PFSK-1 (cell line): Measurements from ENCODE around the gene WFIKKN1.

Source experiments
- FOXP2 ChIP-seq: optimal IDR thresholded peaks from 2 replicates; pipeline ENCODE3; 2011; ENCODE audit warnings: borderline replicate concordance, control low read depth, inconsistent platforms; ENCODE audit not compliant: insufficient read depth; ENCODE audit errors: extremely low read length, extremely low read depth
- POLR2AphosphoS5 ChIP-seq: IDR thresholded peaks from 2 replicates; pipeline ENCODE4 v1.6.1; 2012; ENCODE audit warnings: low read depth, mild to moderate bottlenecking, control low read depth, low read length, moderate library complexity
- SIN3A ChIP-seq: IDR thresholded peaks from 2 replicates; pipeline ENCODE4 v1.6.1; 2012; ENCODE audit warnings: mild to moderate bottlenecking, low read length, moderate library complexity, borderline replicate concordance; ENCODE audit not compliant: insufficient read depth
- TAF1 ChIP-seq: IDR thresholded peaks from 2 replicates; pipeline ENCODE4 v1.6.1; 2012; ENCODE audit warnings: low read length, control low read depth, borderline replicate concordance; ENCODE audit not compliant: insufficient read depth
- TF ChIP-seq, protein P1 (sequence below), 2 experiments: IDR thresholded peaks; 2 replicates each; pipeline versions ENCODE4 v1.6.1 to v1.8.0; 2011 to 2012; ENCODE audit warnings: low read depth in 2 of 2, low read length in 2 of 2, control low read depth in 1 of 2, inconsistent platforms in 1 of 2, mild to moderate bottlenecking in 1 of 2, moderate library complexity in 1 of 2; ENCODE audit not compliant: insufficient read depth in 1 of 2

Gene WFIKKN1

DNA sequence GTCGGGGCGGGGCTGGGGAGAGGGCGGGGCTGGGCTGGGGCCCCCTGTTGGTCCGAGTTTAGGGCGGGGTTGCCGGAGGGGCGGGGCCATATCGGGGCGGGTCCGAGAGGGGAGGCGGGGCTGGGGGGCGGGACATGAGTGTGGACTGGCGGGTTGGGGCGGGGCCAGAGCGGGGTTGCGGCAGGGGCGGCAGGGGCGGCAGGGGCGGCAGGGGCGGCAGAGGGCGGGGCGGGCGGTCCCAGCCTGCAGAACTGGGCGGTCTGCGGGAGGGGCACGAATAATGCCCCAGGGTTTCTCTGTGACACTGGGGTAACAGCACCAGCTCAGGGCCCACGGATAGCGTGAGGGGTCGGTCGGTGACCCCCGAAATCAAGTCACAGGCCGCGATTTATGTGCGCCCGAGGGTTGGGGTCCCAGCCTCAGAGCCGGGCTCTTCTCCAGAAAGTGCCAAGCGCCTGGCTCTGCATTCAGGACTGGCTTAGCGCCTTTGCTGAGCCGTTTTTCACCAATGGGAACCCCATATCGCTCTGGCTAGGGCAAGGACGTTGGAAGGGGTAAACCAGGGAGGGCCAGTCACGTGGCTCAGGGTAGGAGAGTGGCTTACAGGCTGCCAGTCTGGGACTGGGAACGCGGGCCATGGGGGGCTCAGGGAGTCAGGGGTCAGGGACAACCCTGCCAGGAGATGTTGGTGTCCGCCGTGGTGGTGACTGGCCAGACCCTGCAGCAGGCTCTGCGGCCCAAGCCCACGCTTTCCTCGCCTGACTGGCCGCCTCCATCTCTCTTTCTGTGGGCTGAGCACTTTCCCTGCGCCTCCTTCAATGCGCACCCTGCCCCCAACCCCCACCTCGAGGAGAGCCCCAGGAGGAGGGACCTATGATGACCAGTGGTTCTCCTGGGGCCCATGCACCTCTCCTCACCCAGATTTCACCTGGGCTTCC, 6.6 kb downstream of the WFIKKN1 start:
- TF ChIP-seq POLR2AphosphoS5 (no peak), TAF1 (no peak), SIN3A (no peak), FOXP2 (no peak)
- TF ChIP-seq, protein P1, sequence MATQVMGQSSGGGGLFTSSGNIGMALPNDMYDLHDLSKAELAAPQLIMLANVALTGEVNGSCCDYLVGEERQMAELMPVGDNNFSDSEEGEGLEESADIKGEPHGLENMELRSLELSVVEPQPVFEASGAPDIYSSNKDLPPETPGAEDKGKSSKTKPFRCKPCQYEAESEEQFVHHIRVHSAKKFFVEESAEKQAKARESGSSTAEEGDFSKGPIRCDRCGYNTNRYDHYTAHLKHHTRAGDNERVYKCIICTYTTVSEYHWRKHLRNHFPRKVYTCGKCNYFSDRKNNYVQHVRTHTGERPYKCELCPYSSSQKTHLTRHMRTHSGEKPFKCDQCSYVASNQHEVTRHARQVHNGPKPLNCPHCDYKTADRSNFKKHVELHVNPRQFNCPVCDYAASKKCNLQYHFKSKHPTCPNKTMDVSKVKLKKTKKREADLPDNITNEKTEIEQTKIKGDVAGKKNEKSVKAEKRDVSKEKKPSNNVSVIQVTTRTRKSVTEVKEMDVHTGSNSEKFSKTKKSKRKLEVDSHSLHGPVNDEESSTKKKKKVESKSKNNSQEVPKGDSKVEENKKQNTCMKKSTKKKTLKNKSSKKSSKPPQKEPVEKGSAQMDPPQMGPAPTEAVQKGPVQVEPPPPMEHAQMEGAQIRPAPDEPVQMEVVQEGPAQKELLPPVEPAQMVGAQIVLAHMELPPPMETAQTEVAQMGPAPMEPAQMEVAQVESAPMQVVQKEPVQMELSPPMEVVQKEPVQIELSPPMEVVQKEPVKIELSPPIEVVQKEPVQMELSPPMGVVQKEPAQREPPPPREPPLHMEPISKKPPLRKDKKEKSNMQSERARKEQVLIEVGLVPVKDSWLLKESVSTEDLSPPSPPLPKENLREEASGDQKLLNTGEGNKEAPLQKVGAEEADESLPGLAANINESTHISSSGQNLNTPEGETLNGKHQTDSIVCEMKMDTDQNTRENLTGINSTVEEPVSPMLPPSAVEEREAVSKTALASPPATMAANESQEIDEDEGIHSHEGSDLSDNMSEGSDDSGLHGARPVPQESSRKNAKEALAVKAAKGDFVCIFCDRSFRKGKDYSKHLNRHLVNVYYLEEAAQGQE (IDR thresholded peaks at IDR 0.05; ENCODE audit: insufficient read depth in 1 of 2, low read depth in 2 of 2, low read length in 2 of 2), result no peak

DNA sequence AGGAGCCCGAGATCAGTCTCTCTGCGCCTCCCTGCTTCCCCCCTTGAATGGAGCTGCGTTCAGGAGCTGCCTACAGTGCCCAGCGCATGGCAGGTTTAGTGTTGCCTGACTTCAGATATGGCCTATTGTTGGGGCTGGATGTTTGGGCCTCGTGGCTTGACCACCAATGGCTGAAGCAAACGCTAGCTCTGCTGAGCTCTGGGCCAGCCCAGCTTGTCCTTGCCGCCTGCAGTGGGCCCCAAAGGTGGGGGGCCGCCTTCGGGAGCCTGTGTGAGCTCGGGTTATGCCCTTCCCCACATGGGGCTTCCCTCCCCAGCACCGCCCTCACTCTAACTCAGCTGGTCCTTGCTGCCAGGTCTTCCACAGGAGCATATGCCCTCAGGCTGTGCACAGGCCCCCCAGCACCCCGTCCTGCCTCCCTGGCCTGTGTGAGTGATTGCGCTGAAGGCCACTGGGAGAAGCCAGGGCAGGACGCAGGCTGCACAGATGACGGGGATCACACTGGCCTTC, 7.3 kb downstream of the WFIKKN1 start:
- TF ChIP-seq SIN3A (no peak), FOXP2 (no peak), TAF1 (no peak), POLR2AphosphoS5 (no peak)
- TF ChIP-seq, protein P1 (IDR thresholded peaks at IDR 0.05; ENCODE audit: insufficient read depth in 1 of 2, low read depth in 2 of 2, low read length in 2 of 2), result no peak

DNA sequence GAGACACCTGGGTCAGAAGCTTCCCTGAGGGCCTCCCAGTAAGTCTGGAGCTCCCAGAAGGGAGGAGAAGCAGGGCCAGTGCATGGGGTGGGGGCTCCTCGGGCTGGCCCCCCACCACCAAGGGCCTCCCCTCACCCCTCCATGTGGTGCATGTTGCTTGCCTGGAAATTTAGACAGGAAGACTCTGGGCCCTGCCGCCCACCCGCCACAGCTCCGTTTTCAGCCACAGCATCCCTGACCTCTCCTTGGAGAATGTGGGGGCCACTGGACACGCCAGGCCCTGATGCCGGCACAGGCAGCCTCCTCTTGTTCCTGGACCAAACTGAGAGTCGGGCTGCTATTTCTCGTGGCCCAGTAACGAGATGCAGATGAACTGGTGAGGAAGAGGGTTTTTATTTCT, 8.1 kb downstream of the WFIKKN1 start:
- TF ChIP-seq, protein P1 (IDR thresholded peaks at IDR 0.05; ENCODE audit: insufficient read depth in 1 of 2, low read depth in 2 of 2, low read length in 2 of 2), result no peak
- TF ChIP-seq POLR2AphosphoS5 (no peak), TAF1 (no peak), SIN3A (no peak), FOXP2 (no peak)

DNA sequence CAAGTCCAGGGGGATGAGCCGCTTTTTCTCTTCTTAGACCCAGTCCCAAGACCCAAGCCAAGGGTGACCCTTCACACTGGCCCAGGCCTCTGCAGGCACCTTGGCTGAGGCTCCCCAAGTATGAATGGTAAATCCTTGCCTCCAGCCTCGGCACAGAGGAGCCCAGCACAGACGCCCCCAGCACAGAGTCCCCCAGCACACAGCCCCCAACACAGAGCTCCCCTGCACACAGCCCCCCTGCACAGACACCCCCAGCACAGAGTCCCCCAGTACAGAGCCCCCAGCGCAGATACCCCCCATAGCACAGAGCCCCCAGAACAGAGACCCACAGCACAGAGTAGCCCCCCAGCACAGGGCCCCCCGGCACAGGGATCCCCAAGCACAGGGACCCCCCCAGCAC, 9.8 kb downstream of the WFIKKN1 start:
- no peak for TF ChIP-seq SIN3A
- TF ChIP-seq, protein P1 (IDR thresholded peaks at IDR 0.05; ENCODE audit: insufficient read depth in 1 of 2, low read depth in 2 of 2, low read length in 2 of 2), result no peak
- TF ChIP-seq FOXP2, result no peak
